ENCODE results near the gene USP50. TPM values are rescaled to one million over a fixed set of nuclear protein-coding genes. Genes with fewer than 3 reads are reported as not detected.
A peak's percentile ranks its signal among the peaks of the same experiment; 100 is the strongest.
"Not testable (repeated sequence)": the region's sequence is repeated elsewhere in the genome, so short reads cannot be mapped to it uniquely, and the experiment has no call there.

Gene USP50
- not detected in 2 replicates for total RNA-seq (2014; rRNA removed; shearing (Covaris generic))

- no peak for DNase-seq (ENCODE audit: low read depth)
Observed at GRCh38 chr15:50546566-50546965, at the start of gene USP50. Gene USP50, minus strand, starts transcription at chr15:50546666. Its CDS starts 141 bp downstream, at chr15:50546525.

- no peak for DNase-seq (ENCODE audit: low read depth)
Observed at GRCh38 chr15:50594311-50594710, 47.8 kb upstream of the USP50 start.

GRCh38 chr15:50593761-50594160 is 47.3 kb upstream of the USP50 start:
- DNase-seq (ENCODE audit: low read depth) = no peak

- no peak for DNase-seq (ENCODE audit: low read depth)
Observed at GRCh38 chr15:50590288-50590687, 43.8 kb upstream of the USP50 start.

- DNase-seq (ENCODE audit: low read depth) = no peak
Observed at GRCh38 chr15:50577492-50577891, 31.0 kb upstream of the USP50 start.

- DNase-seq (ENCODE audit: low read depth) = no peak
Observed at GRCh38 chr15:50576166-50576565, 29.7 kb upstream of the USP50 start.

- DNase-seq (ENCODE audit: low read depth) = not testable (repeated sequence)
Observed at GRCh38 chr15:50573842-50574241, 27.4 kb upstream of the USP50 start.

GRCh38 chr15:50563756-50564155 is 17.3 kb upstream of the USP50 start:
- DNase-seq (ENCODE audit: low read depth) = no peak

- peak; percentile 7 for DNase-seq (ENCODE audit: low read depth)
Observed at GRCh38 chr15:50562735-50563640, 16.5 kb upstream of the USP50 start.

GRCh38 chr15:50558012-50558411 is 11.5 kb upstream of the USP50 start:
- no peak for DNase-seq (ENCODE audit: low read depth)

GRCh38 chr15:50556642-50557371 is 10.3 kb upstream of the USP50 start:
- no peak for DNase-seq (ENCODE audit: low read depth)

GRCh38 chr15:50552238-50552637 is 5.8 kb upstream of the USP50 start:
- no peak for DNase-seq (ENCODE audit: low read depth)

- DNase-seq (ENCODE audit: low read depth) = peak; percentile 17
Observed at GRCh38 chr15:50549326-50549725, 2.9 kb upstream of the USP50 start.

GRCh38 chr15:50544368-50544767 is 2.1 kb downstream of the USP50 start:
- DNase-seq (ENCODE audit: low read depth) = no peak

GRCh38 chr15:50543556-50543955 is 2.9 kb downstream of the USP50 start:
- DNase-seq (ENCODE audit: low read depth) = no peak

GRCh38 chr15:50542887-50543210 is 3.6 kb downstream of the USP50 start:
- no peak for DNase-seq (ENCODE audit: low read depth)

GRCh38 chr15:50531766-50532165 is 14.7 kb downstream of the USP50 start:
- DNase-seq (ENCODE audit: low read depth) = no peak

- DNase-seq (ENCODE audit: low read depth) = no peak
Observed at GRCh38 chr15:50531163-50531562, 15.3 kb downstream of the USP50 start.

GRCh38 chr15:50523851-50524251 is 22.6 kb downstream of the USP50 start:
- DNase-seq (ENCODE audit: low read depth) = no peak

- DNase-seq (ENCODE audit: low read depth) = peak; percentile 48
Observed at GRCh38 chr15:50519740-50520425, 26.6 kb downstream of the USP50 start.

- no peak for DNase-seq (ENCODE audit: low read depth)
Observed at GRCh38 chr15:50513001-50513400, 33.5 kb downstream of the USP50 start.

GRCh38 chr15:50506121-50506520 is 40.3 kb downstream of the USP50 start:
- no peak for DNase-seq (ENCODE audit: low read depth)
